ENCODE results near the gene SLC6A18. TPM values are rescaled to one million over a fixed set of nuclear protein-coding genes. Genes with fewer than 3 reads are reported as not detected.

Gene SLC6A18
- total RNA-seq, 1 donor from 2014 or later, result not detected

GRCh38 chr5:1205255-1206180 is 19.7 kb upstream of the SLC6A18 start:
- Histone ChIP-seq H3K36me3 (no peaks in the 10 kb centered on the region), H3K4me1 (peaks cover 7% of the 10 kb centered on the region), H3K4me3 (no peak overlapping the region), H3K27me3 (ENCODE audit: low read depth) (peaks cover 98% of the 10 kb centered on the region), H3K27ac (replicated peaks) (no peak overlapping the region), H3K9me3 (replicated peaks) (no peaks in the 10 kb centered on the region)
- no peak for TF ChIP-seq CTCF (IDR thresholded peaks at IDR 0.05; ENCODE audit: borderline replicate concordance)
- no peak for DNase-seq
- intact Hi-C loops (cut with micrococcal nuclease), result no loop called here

- no peaks in the 10 kb centered on the region for H3K36me3 ChIP-seq
- no peak overlapping the region for H3K4me3 ChIP-seq
- intact Hi-C loops (cut with micrococcal nuclease), result no loop called here
- no peak for DNase-seq
- H3K27me3 ChIP-seq (ENCODE audit: low read depth), result peaks cover 87% of the 10 kb centered on the region
- no peaks in the 10 kb centered on the region for H3K9me3 ChIP-seq (replicated peaks)
- no peak for TF ChIP-seq CTCF (IDR thresholded peaks at IDR 0.05; ENCODE audit: borderline replicate concordance)
- H3K27ac ChIP-seq (replicated peaks), result no peak overlapping the region
- peaks cover 7% of the 10 kb centered on the region for H3K4me1 ChIP-seq
Observed at GRCh38 chr5:1206521-1207412, 18.4 kb upstream of the SLC6A18 start.

- no peak overlapping the region for H3K27ac ChIP-seq (replicated peaks)
- no peak for DNase-seq
- intact Hi-C loops (cut with micrococcal nuclease), result no loop called here
- H3K9me3 ChIP-seq (replicated peaks), result no peaks in the 10 kb centered on the region
- TF ChIP-seq CTCF (IDR thresholded peaks at IDR 0.05; ENCODE audit: borderline replicate concordance), result no peak
- H3K4me1 ChIP-seq, result peaks cover 7% of the 10 kb centered on the region
- H3K4me3 ChIP-seq, result no peak overlapping the region
- peaks cover 79% of the 10 kb centered on the region for H3K27me3 ChIP-seq (ENCODE audit: low read depth)
- H3K36me3 ChIP-seq, result no peaks in the 10 kb centered on the region
Observed at GRCh38 chr5:1207555-1207954, 17.6 kb upstream of the SLC6A18 start.

GRCh38 chr5:1208221-1208742 is 16.9 kb upstream of the SLC6A18 start:
- H3K27ac ChIP-seq (replicated peaks), result no peak overlapping the region
- H3K27me3 ChIP-seq (ENCODE audit: low read depth), result peaks cover 72% of the 10 kb centered on the region

More at GRCh38 chr5:1208221-1208742, 16.9 kb upstream of the SLC6A18 start:
- TF ChIP-seq CTCF (IDR thresholded peaks at IDR 0.05; ENCODE audit: borderline replicate concordance), result no peak
- H3K4me1 ChIP-seq, result peaks cover 7% of the 10 kb centered on the region
- no peak for DNase-seq
- no peak overlapping the region for H3K4me3 ChIP-seq
- H3K9me3 ChIP-seq (replicated peaks), result no peaks in the 10 kb centered on the region
- intact Hi-C loops (cut with micrococcal nuclease), result no loop called here
- H3K36me3 ChIP-seq, result no peaks in the 10 kb centered on the region
